Endometrium (tissue), 2 donors: Measurements from ENCODE around the gene CCL24.
"Not testable (repeated sequence)": the region's sequence is repeated elsewhere in the genome, so short reads cannot be mapped to it uniquely, and the experiment has no call there.

Experiments
- FAIRE-seq: peaks from 2 replicates; lab custom pipeline; 2012; peaks lifted over from hg19 to GRCh38; lab: Jason Lieb, UNC
- donor health status: control.
- donor health status: control.

The CCL24 gene, protein sequence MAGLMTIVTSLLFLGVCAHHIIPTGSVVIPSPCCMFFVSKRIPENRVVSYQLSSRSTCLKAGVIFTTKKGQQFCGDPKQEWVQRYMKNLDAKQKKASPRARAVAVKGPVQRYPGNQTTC

DNA sequence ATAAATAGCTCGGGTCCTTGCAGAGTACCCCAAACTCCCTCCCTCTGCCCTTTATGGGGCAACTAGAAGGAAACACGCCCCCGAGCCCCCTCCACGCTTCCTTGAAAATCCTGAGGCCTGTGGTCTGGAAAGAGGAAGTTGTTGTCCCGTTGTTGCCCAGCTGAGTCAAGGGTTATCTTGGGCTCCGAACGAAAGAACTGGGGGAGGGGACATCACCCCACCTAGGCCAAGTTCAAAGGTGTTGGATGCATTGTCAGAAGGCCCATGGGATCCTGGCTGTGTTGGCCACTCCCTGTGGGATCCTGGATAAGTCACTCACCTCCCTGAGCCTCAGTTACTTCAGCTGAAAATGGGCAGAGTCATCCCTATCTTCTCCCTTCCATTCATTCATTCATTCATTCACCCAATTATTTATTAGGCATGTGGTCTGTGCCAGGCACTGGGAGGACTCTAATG is at the start of gene CCL24:
CCL24 (minus strand) TSS at position 26 of the 456 bp plus-strand sequence. CDS start 91 bp downstream, outside the sequence.
- FAIRE-seq, result no peak

DNA sequence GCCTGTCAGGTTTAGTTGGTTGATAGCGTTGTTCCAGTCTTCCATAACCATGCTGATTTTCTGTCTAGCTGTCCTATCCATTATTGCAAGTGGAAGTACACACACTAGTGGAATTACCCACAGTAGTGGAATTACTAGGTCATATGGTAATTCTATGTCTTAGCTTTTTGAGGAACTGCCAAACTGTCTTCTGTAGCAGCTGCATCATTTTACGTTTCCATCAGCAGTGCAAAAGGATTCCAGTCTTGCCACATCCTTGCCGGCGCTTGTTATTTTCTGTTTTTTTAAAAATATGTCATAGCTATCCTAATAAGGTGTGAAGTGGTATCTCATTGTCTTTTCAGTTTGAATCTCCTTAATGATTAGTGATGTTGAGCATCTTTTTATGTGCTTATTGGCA is 48.0 kb upstream of the CCL24 start:
- no peak for FAIRE-seq

DNA sequence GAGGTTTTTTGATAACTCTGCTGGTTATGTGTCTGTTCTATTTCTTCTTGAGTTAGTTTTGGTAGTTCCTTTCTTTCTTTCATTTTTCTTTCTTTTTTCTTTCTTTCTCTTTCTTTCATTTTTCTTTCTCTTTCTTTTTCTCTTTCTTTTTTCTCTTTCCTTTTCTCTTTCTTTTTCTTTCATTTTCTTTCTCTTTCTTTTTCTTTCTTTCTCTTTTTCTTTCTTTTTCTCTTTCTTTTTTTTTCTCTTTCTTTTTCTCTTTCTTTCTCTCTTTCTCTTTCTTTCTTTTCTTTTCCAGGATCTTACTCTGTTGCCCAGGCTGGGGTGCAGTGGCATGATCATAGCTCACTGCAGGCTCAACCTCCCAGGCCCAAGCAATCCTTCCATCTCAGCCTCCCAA is 44.8 kb upstream of the CCL24 start:
- FAIRE-seq, result no peak

DNA sequence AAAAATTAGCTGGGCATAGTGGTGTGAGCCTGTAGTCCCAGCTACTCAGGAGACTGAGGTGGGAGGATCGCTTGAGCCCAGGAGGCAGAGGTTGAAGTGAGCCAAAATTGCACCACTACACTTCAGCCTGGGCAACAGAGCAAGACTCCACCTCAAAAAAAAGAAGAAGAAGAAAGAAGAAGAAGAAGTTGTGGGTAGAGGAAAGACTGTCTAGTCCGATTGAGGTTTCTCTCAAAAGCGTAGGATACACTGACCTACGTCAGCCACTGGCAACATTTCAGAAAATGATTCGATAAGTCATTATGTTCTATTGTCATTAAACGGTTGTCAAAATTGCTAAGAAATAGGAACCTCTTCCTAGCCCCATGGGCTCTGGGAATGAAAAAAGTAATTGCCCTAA is 42.9 kb upstream of the CCL24 start:
- FAIRE-seq, result no peak

DNA sequence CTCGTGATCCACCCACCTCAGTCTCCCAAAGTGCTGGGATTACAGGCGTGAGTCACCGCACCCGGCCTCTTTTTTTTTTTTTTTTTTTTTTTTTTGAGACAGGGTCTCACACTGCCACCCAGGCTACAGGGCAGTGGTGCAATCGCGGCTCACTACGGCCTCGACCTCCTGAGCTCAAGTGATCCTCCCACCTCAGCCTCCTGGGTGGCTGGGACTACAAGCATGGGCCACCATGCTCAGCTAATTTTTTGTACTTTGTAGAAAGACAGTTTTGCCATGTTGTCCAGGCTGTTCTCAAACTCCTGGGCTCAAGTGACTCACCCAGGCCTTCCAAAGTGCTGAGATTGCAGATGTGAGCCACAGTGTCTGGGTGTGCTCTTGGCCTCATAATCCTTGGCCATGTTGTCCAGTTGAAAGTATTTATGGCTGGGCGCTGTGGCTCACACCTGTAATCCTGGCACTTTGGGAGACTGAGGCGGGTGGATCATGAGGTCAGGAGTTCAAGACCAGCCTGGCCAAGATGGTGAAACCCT is 41.3 kb upstream of the CCL24 start:
- not testable (repeated sequence) for FAIRE-seq

DNA sequence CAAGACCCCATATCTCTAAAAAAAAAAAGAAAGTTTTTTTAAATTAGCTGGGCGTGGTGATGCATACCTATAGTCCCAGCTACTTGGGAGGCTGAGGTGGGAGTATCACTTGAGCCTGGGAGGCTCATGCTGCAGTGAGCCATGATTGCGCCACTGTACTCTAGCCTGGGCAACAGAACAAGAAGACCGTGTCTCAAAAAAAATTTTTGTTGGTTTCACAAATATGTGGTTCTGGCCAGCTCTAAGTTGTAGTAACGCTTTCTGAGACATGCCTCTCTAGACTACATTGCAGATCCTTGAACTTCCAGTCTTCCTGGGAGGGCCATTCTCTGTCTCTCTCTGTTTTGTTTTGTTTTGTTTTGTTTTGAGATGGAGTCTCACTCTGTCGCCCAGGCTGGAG is 40.6 kb upstream of the CCL24 start:
- FAIRE-seq, result no peak

DNA sequence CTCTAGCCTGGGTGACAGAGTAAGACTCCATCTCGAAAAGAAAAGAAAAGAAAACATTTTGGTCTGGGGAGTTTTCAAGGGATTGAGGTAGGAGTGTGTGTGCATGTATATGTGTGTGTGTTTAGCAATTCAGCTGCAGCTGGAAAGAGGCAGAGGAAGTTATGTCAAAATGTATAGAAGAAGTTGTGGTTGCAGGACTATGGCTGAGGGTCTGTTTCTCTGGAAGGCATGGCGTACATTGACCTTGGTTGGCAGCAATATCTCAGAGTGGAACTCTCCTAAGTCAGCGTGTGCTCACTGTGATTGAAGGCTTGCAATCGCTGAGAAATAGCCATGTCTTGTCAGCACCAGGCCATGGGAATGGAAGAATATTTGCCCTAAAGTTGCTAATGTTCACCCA is 36.6 kb upstream of the CCL24 start:
- no peak for FAIRE-seq

DNA sequence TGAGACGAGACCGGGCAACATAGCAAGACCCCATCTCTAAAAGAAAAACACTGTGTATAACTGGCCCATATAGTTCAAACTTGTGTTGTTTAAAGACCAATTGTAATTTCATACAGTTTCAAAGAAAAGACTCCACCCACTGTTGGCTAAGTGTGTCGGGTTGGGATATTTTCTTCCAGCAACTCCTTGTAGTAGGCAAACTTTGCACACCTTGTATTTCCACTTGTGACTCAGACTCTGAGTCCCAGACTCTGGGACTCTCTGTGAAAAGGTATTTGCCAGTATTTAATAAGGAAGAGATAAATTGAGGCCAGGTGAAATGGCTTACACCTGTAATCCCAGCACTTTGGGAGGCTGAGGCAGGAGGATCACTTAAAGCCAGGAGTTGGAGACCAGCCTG is 36.0 kb upstream of the CCL24 start:
- FAIRE-seq, result no peak

DNA sequence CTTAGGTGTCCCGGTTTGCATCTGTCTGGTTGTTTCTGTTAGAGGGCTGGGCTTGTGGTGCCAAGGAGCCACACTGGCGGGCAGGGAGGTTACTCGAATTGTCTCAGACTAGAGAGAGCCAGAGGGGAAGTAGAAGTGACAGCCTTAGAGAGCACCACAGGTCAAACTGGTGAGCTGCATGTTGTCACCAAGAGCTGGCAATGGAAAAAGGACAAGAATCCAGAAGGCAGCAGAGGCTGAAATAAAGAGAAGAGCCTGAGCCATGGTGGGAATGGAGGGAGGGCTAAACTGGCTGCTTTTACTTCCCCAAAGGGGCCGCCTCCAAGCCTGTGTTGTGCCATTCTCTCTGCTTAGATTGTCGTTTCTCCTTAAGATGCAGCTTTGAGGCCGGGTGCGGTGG is 34.1 kb upstream of the CCL24 start:
- FAIRE-seq, result no peak

DNA sequence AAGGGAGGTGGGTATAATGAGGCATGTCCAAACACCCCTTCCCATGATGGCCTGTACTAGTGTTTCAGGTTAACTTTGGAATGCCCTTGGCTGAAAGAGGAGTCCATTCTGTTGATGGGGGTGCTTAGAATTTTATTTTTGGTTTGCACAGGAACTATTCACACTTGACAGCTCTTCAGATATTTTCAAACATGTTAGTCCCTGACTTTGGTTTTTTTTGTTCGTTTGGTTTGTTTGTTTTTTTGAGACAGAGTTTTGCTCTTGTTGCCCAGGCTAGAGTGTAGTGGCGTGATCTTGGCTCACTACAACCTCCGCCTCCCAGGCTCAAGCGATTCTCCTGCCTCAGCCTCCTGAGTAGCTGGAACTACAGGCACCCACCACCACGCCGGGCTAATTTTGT is 31.5 kb upstream of the CCL24 start:
- not testable (repeated sequence) for FAIRE-seq

DNA sequence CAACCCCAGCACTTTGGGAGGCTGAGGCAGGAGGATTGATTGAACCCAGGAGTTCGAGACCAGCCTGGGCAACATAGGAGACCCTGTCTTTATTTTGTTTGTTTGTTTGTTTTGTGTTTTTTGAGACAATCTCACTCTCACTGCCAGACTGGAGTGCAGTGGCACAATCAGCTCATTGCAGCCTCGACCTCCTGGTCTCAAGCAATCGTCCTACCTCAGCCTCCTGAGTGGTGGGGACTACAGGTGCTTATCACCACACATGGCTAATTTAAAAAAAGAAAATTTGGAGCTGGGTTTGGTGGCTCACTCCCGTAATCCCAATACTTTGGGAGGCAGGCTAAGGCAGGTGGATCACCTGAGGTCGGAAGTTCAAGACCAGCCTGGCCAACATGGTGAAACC is 30.6 kb upstream of the CCL24 start:
- FAIRE-seq, result no peak

DNA sequence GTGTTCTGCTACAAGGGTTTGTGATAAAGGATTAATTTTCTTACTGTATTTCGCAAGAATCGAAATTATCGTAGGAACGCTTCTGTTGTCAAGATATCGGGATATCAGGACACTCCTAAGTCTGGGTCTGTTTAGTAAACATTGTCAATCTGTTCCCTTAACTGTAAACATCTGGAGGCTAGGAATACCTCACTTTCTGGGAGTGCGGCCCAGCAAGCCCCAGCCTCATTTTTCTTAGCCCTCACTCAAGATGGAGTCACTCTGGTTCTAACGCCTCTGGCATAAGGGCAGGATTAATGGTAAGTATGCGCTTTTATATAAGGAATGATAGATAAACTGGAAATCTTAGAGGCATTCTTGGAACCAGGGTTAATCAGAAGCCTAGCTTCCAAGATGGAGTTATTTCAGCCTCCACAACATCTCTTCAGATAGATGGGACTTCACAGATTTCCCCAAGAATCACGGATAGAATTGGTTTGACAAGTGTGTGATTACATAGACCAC is 30.1 kb upstream of the CCL24 start:
- no peak for FAIRE-seq

DNA sequence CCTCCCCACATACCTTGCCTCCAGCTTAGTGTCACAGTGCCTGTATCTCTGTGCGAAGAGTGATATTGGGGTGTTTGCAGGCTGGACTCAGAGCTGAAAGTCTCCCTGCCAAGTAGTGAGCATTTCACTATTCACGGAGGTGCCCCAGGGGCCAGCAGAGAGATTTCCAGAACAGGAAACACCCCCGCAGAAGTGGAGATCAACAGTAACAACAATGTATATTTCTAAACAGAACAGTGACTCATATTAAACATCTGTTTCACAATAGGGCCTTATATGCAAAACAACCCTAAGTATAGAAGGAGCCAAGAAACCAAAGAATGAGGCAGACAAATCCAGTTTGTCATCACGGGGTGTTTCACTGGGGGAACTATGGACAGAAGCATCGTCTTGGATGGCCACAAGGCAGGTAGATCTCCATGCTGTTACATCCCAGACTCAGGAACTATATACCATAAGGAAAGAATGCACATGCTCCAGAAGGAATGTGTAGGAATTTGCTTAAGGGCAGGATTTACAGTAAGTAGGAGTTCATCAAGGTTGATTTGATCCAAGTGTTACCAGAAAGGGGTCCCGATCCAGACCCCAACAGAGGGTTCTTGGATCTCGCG is 29.3 kb upstream of the CCL24 start:
- FAIRE-seq, result no peak

DNA sequence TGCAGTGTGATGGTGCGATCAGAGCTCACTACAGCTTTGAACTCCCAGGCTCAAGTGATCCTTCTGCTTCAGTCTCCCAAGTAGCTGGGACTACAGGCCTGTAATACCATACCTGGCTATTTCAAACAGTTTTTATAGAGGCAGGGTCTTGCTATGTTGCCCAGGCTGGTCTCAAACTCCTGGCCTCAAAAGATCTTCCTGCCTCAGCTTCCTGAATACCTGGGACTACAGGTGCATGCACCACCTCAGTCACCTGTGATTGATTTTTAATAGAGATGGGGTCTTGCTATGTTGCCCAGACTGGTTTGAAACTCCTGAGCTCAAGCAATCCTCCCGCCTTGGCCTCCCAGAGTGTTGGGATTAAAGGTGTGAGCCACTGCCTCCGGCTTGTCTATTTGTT is 26.4 kb upstream of the CCL24 start:
- FAIRE-seq, result no peak

DNA sequence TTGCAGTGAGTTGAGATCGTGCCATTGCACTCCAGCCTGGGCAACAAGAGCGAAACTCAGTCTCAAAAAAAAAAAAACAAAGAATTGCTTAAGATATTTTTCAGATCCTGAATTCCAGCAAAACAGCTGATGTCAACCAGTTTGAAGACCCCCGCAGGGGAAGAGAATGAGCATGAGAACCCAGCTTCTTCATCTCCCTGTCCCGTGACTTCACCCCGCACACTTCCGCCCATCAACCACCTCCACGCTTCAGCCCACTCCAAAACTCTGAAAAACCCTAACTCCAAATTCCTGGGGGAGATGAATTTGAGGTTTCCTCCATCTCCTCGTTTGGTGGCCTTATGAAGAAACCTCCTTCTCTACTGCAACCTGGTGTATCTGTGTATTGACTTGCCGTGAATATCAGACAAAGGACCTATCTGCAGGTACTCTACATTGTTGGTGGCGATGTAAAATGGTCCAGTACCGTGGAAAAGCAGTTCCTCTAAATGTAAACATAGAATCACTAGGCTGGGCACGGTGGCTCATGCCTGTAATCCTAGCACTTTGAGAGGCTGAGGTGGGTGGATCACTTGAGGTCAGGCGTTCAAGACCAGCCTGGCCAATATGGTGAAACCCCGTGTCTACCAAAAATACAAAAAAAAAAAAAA is 24.8 kb upstream of the CCL24 start:
- FAIRE-seq, result not testable (repeated sequence)

DNA sequence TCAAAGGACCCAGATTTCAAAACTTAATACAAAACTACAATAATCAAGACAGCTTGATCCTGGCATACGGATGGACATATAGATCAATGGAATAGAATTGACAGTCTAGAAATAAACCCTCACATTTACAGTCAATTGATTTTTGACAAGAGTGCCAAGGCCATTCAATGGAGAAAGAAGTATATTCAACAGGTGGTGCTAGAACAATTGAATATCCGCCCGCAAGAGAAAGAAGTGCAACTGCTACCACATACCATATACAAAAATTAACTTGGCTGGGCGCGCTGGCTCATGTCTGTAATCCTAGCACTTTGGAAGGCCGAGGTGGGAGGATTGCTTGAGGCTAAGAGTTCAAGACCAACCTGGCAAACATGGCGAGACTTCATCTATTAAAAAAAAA is 23.2 kb upstream of the CCL24 start:
- FAIRE-seq, result no peak

DNA sequence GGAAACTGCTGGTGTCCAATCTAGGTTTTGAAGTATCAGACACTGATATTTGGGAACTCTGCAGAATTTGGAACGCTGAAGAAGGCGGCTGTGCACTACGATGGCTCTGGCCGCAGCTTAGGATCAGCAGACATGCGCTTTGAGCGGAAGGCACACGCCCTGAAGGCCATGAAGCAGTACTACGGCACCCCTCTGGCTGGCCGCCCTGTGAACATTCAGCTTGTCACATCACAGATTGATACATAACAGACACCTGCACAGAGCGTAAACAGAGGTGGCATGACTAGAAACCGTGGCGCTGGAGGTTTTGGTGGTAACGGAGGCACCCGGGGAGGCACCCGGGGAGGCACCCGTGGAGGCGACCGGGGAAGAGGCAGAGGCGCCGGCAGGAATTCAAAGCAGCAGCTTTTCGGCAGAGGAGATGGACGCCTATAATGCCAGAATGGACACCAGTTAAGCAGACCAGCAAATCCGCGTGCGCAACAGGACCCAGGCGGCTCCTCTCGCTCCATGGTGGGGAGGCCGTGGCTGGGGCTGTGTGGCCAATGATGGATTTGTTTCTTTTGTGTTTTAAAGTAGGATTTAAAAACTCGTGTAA is 22.2 kb upstream of the CCL24 start:
- FAIRE-seq, result no peak

DNA sequence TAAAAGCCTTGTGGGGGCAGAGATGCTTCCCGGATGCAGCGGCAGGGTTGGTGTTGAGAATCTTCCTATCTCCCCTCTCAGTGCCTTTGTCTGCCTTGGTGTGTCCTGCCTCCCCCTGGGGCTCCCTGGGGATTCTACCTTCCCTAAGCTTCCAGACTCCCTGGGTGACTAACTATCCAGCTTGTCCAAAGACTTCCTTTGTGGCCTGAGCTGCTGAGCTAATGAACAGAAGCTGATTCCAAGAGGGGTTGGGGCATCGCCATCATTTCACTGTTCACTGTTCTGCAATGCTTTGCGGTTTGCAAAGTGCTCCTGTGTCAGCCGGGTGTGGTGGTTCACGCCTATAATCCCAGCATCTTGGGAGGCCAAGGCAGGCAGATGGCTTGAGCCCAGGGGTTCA is 20.1 kb upstream of the CCL24 start:
- not testable (repeated sequence) for FAIRE-seq

DNA sequence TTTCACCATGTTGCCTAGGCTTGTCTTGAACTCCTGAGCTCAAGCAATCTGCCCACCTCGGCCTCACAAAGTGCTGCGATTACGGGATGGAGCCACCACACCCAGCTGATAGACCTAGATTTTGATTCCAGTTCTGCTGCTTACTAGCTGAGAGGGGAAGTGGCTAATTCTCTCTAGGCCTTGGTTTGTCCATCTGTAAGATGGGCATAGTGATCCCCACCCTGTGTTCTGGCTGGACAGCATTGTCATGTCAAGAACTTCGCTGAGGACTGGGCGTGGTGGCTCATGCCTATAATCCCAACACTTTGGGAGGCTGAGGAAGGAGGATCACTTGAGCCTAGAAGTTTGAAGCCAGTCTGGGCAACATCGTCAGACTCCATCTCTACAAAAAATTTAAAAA is 17.4 kb upstream of the CCL24 start:
- FAIRE-seq, result no peak

DNA sequence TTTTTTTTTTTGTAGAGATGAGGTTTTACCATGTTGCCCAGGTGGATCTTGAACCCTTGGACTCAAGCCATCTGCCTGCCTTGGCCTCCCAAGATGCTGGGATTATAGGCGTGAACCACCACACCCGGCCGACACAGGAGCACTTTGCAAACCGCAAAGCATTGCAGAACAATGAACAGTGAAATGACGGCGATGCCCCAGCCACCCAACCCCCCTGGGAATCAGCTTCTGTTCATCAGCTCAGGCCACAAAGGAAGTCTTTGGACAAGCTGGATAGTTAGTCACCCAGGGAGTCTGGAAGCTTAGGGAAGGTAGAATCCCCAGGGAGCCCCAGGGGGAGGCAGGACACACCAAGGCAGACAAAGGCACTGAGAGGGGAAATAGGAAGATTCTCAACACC is 16.1 kb upstream of the CCL24 start:
- not testable (repeated sequence) for FAIRE-seq

DNA sequence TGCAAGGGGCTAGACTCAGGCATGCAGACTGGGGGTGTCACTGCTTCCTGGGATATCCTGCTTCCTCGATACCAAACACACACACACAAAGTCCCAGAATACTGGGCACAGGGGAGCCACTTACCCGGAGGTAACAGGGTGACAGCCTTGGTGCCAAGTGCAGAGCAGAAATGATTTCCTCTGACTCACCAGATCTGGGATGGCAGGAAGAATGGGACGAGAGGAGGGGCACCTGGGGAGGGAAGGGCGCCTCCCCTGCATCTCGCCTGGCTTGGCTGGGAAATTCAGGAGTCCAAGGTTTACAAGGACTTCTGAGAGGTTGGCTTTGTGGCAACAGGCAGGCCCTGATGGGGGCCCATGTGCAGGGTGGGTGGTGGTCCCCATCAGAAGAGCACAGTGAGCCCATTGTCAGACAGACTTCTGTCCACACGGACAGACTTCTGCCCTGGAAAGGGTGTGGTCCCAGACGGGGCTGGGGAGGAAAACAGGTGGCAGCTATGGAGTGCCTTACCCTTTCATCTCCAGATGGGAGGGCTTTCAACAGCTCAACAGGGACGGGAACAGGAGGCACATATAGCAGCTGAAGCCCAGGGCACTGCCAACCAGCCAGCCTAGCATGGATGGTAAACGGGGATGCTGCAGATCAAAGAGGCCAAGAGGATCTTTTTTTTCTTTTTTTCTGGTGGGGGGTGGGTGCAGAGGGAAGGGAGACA is 9.7 kb upstream of the CCL24 start:
- no peak for FAIRE-seq

DNA sequence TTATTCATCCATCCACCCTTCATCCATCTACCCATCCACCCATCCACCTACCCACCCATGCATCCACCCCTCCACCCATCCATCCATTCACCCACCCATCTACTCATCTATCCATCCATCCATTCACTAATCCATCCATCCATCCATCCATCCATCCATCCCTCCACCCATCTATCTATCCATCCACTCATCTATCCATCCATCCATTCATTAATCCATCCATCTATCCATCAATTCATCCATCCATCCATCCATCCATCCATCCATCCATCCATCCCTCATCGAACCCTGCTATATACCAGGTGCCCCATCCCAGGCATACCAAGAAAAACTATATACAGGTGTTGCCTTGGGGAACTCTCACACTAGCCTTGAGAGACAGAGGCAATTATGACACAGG is 7.1 kb upstream of the CCL24 start:
- no peak for FAIRE-seq
